GM23338 (cell line): Measurements from ENCODE around the gene HABP4. TPM values are rescaled to one million over a fixed set of nuclear protein-coding genes. Genes with fewer than 3 reads are reported as not detected.

ENCODE experiments used
- ATAC-seq: fragments of 200-7000 bp; cut with Tn5 transposase; 3 replicates; pipeline ENCODE4 v1.9.1; 2020
- DNase-seq: peaks from one replicate; pipeline ENCODE4 v3.0.0-alpha.2; 2015; ENCODE audit warnings: low spot score
- H2AFZ ChIP-seq: fragments of 200-600 bp; sonication (generic); 2 replicates; pipeline ENCODE4 v1.8.0; 2016; ENCODE audit warnings: antibody characterized with exemption, mild to moderate bottlenecking, moderate library complexity
- H3F3A ChIP-seq: fragments of 200-600 bp; sonication (generic); replicated peaks from 2 replicates; pipeline ENCODE4 v1.8.0; 2017; ENCODE audit warnings: antibody characterized with exemption, mixed run types, low read depth
- H3K27ac ChIP-seq: fragments of 200-600 bp; sonication (generic); 2 replicates; pipeline ENCODE4 v1.6.1; 2016; ENCODE audit warnings: low read depth
- H3K27me3 ChIP-seq: fragments of 200-600 bp; sonication (generic); 2 replicates; pipeline ENCODE4 v1.8.0; 2016; ENCODE audit warnings: mild to moderate bottlenecking, mixed run types, moderate library complexity; ENCODE audit not compliant: insufficient read depth
- H3K36me3 ChIP-seq: fragments of 200-600 bp; sonication (generic); 2 replicates; pipeline ENCODE4 v1.8.0; 2016; ENCODE audit warnings: mild to moderate bottlenecking; ENCODE audit not compliant: insufficient read depth
- H3K4me1 ChIP-seq: fragments of 200-600 bp; sonication (generic); 2 replicates; pipeline ENCODE4 v1.8.0; 2016; ENCODE audit warnings: mild to moderate bottlenecking, moderate library complexity; ENCODE audit not compliant: insufficient read depth
- H3K4me2 ChIP-seq: fragments of 200-600 bp; sonication (generic); 2 replicates; pipeline ENCODE4 v1.7.1; 2017; ENCODE audit warnings: mixed run types
- H3K4me3 ChIP-seq: fragments of 200-600 bp; sonication (generic); 2 replicates; pipeline ENCODE4 v1.6.1; 2016; ENCODE audit warnings: mixed run types
- H3K79me2 ChIP-seq: fragments of 200-600 bp; sonication (generic); replicated peaks from 2 replicates; pipeline ENCODE4 v1.8.0; 2017; ENCODE audit warnings: mild to moderate bottlenecking; ENCODE audit not compliant: insufficient read depth
- H3K9me2 ChIP-seq: fragments of 200-600 bp; sonication (generic); 2 replicates; pipeline ENCODE4 v1.8.0; 2017; ENCODE audit not compliant: insufficient read depth
- H4K20me1 ChIP-seq: fragments of 200-600 bp; sonication (generic); replicated peaks from 2 replicates; pipeline ENCODE4 v1.8.0; 2017; ENCODE audit warnings: mild to moderate bottlenecking; ENCODE audit not compliant: insufficient read depth
- H3K27ac Mint-ChIP-seq: 2 replicates; pipeline ENCODE4 v1.8.0; 2020; ENCODE audit warnings: inconsistent platforms, mild to moderate bottlenecking, moderate library complexity, mixed read lengths
- H3K27me3 Mint-ChIP-seq: 3 replicates; pipeline ENCODE4 v1.8.0; 2022; ENCODE audit warnings: low read depth, mild to moderate bottlenecking, moderate library complexity, mixed read lengths, inconsistent platforms; ENCODE audit not compliant: insufficient read depth, poor library complexity
- H3K36me3 Mint-ChIP-seq: 3 replicates; pipeline ENCODE4 v1.8.0; 2021; ENCODE audit warnings: low read depth, mild to moderate bottlenecking, inconsistent platforms, moderate library complexity, mixed read lengths
- H3K4me1 Mint-ChIP-seq: 3 replicates; pipeline ENCODE4 v1.8.0; 2020; ENCODE audit warnings: mild to moderate bottlenecking, inconsistent platforms, mixed read lengths
- H3K4me3 Mint-ChIP-seq: 3 replicates; pipeline ENCODE4 v1.8.0; 2021; ENCODE audit warnings: moderate library complexity, mild to moderate bottlenecking, inconsistent platforms, mixed read lengths
- H3K9me3 Mint-ChIP-seq: 3 replicates; pipeline ENCODE4 v1.8.0; 2020; ENCODE audit warnings: moderate library complexity, mild to moderate bottlenecking, inconsistent platforms, mixed read lengths
- CREB1 ChIP-seq: fragments of 250-450 bp; sonication (Bioruptor Pico); IDR thresholded peaks from 2 replicates; pipeline ENCODE4 v1.5.0; 2020; ENCODE audit warnings: low read depth, mild to moderate bottlenecking, moderate library complexity
- CTCF ChIP-seq, 2 experiments: fragments of 200-600 bp in 1 of 2; sonication (generic) in 1 of 2; conservative IDR thresholded peaks; 2 replicates each; pipeline versions ENCODE4 v1.5.1 to v1.6.1; 2016 to 2017; ENCODE audit warnings: antibody characterized with exemption in 2 of 2, low read depth in 2 of 2, mild to moderate bottlenecking in 2 of 2, moderate library complexity in 1 of 2
- ETS1 ChIP-seq: IDR thresholded peaks from 2 replicates; pipeline ENCODE4 v1.6.1; 2016; ENCODE audit warnings: antibody characterized with exemption
- EZH2 ChIP-seq: fragments of 200-600 bp; sonication (generic); IDR thresholded peaks from one replicate; pipeline ENCODE4 v1.8.0; 2017; ENCODE audit warnings: antibody characterized with exemption, mild to moderate bottlenecking, low read depth; ENCODE audit not compliant: unreplicated experiment
- EZH2phosphoT487 ChIP-seq: fragments of 200-600 bp; sonication (generic); IDR thresholded peaks from one replicate; pipeline ENCODE4 v1.8.1; 2018; ENCODE audit warnings: antibody characterized with exemption; ENCODE audit not compliant: unreplicated experiment
- JUNB ChIP-seq: IDR thresholded peaks from one replicate; pipeline ENCODE4 v1.6.1; 2016; ENCODE audit warnings: antibody characterized with exemption; ENCODE audit not compliant: unreplicated experiment
- NANOG ChIP-seq: IDR thresholded peaks from 2 replicates; pipeline ENCODE4 v1.6.1; 2016; ENCODE audit warnings: antibody characterized with exemption, borderline replicate concordance
- POLR2AphosphoS5 ChIP-seq: IDR thresholded peaks from 2 replicates; pipeline ENCODE4 v1.6.1; 2016; ENCODE audit warnings: antibody characterized with exemption, low read depth
- REST ChIP-seq: IDR thresholded peaks from one replicate; pipeline ENCODE4 v1.6.1; 2018; ENCODE audit warnings: antibody characterized with exemption; ENCODE audit not compliant: unreplicated experiment
- STAT1 ChIP-seq: IDR thresholded peaks from one replicate; pipeline ENCODE4 v1.6.1; 2016; ENCODE audit warnings: antibody characterized with exemption; ENCODE audit not compliant: unreplicated experiment
- ZNF114 ChIP-seq: fragments of 250-450 bp; sonication (Bioruptor Pico); IDR thresholded peaks from 2 replicates; pipeline ENCODE4 v1.5.0; 2020; ENCODE audit warnings: mild to moderate bottlenecking, moderate library complexity
- ZNF331 ChIP-seq: fragments of 250-450 bp; sonication (Bioruptor Pico); IDR thresholded peaks from 2 replicates; pipeline ENCODE4 v1.5.0; 2020; ENCODE audit warnings: low read depth, mild to moderate bottlenecking, moderate library complexity
- ZNF462 ChIP-seq: fragments of 250-450 bp; sonication (Bioruptor Pico); IDR thresholded peaks from 2 replicates; pipeline ENCODE4 v1.5.0; 2020; ENCODE audit warnings: mild to moderate bottlenecking, moderate library complexity
- polyA plus RNA-seq: library from polyadenylated mRNA; unstranded; fragments of >200 nt; fragmentation: Nextera tagmentation; extraction: Ambion mirVana; gene quantifications from 2 replicates; pipeline ENCODE4 v1.2.1, GENCODE V29; 2016
- total RNA-seq: library from RNA; depleted of rRNA; stranded (reverse); fragments of >200 nt; shearing (Covaris generic); gene quantifications from 2 replicates; pipeline ENCODE4 v1.2.3, GENCODE V29; 2014

Gene HABP4
- total and polyA plus RNA-seq, 2 experiments from 2014 or later = 8.8 to 9.9 TPM

GRCh38 chr9:96417661-96418082 is 32.3 kb upstream of the HABP4 start:
- peaks cover 43% of the 10 kb centered on the region for H3K79me2 ChIP-seq
- no peaks in the 10 kb centered on the region for H3K9me3 Mint-ChIP-seq
- no peaks in the 10 kb centered on the region for H3K27me3 ChIP-seq
- H3K27ac Mint-ChIP-seq = no peak overlapping the region
- ATAC-seq = no peak
- no peak overlapping the region for H2AFZ ChIP-seq
- H3K4me3 ChIP-seq = peak overlapping the region; percentile 55
- peak overlapping the region; percentile 95 for H3K27ac ChIP-seq
- peaks cover 22% of the 10 kb centered on the region; the same call in 1 of the 2 replicates for H4K20me1 ChIP-seq
- peaks cover 34% of the 10 kb centered on the region for H3K4me1 ChIP-seq
- H3K9me2 ChIP-seq = no peaks in the 10 kb centered on the region
- peaks cover 17% of the 10 kb centered on the region for H3K27me3 Mint-ChIP-seq
- 0 out of 2 replicates have a peak, but pooled peaks cover 9% of the 10 kb centered on the region for H3F3A ChIP-seq
- no peak for DNase-seq
- peaks cover 44% of the 10 kb centered on the region for H3K4me1 Mint-ChIP-seq
- H3K4me2 ChIP-seq = peak overlapping the region; percentile 93
- H3K4me3 Mint-ChIP-seq = peak overlapping the region; percentile 83
- H3K36me3 ChIP-seq = no peaks in the 10 kb centered on the region
- TF ChIP-seq EZH2phosphoT487 = no peak
- no peak for TF ChIP-seq NANOG
- no peak for TF ChIP-seq CTCF (conservative IDR thresholded peaks at IDR 0.05; ENCODE audit: low read depth in 2 of 2)
- no peak for TF ChIP-seq POLR2AphosphoS5
- no peak for TF ChIP-seq REST
- TF ChIP-seq CREB1 (CRISPR knock-in tag) = no peak
- no peak for TF ChIP-seq ZNF114 (CRISPR knock-in tag)
- TF ChIP-seq STAT1 = no peak
- TF ChIP-seq ETS1 = no peak
- no peak for TF ChIP-seq ZNF462
- no peak for TF ChIP-seq JUNB
- no peak for TF ChIP-seq ZNF331 (CRISPR knock-in tag)
- no peak for TF ChIP-seq EZH2
- H3K36me3 Mint-ChIP-seq = peaks cover 6% of the 10 kb centered on the region; the same call in 2 of the 3 replicates
